Nephron (organoid): ENCODE data around the gene JMJD8.

Experiments used
- H3K27ac Mint-ChIP-seq, 3 experiments: 2 replicates each; pipeline ENCODE4 v1.8.0; 2020; ENCODE audit warnings: mixed read lengths in 3 of 3, mild to moderate bottlenecking in 2 of 3, moderate library complexity in 1 of 3
- H3K27me3 Mint-ChIP-seq: 2 replicates; pipeline ENCODE4 v1.8.0; 2021; ENCODE audit warnings: low read depth, mild to moderate bottlenecking, moderate library complexity, mixed read lengths
- H3K36me3 Mint-ChIP-seq: 2 replicates; pipeline ENCODE4 v1.8.0; 2020; ENCODE audit warnings: low read depth, mixed read lengths
- H3K4me1 Mint-ChIP-seq: 2 replicates; pipeline ENCODE4 v1.8.0; 2020; ENCODE audit warnings: mixed read lengths
- H3K4me3 Mint-ChIP-seq, 3 experiments: 2 replicates each; pipeline ENCODE4 v1.8.0; 2020; ENCODE audit warnings: mild to moderate bottlenecking in 3 of 3, mixed read lengths in 3 of 3, moderate library complexity in 2 of 3
- H3K9me3 Mint-ChIP-seq: 2 replicates; pipeline ENCODE4 v1.8.0; 2020; ENCODE audit warnings: mixed read lengths
- CTCF ChIP-seq, 3 experiments: fragments of 200-600 bp; sonication (generic); IDR thresholded peaks; one replicate each; pipeline ENCODE4 v1.5.0; 2021; ENCODE audit warnings: antibody characterized with exemption in 3 of 3; ENCODE audit not compliant: unreplicated experiment in 3 of 3

The JMJD8 gene

GRCh38 chr16:726438-727290, 42.5 kb upstream of the JMJD8 start, which contains the start of the genes CCDC78 and HAGHL:
CCDC78 (minus strand) TSS chr16:726443; CDS start chr16:726367, 76 bp downstream.
HAGHL (plus strand) TSS chr16:727106; CDS start chr16:727510, 404 bp downstream.
- H3K4me3 Mint-ChIP-seq, result peak within 1 kb of the TSS; percentile 22 to 75 (median 47)
- no peaks in the 10 kb centered on the region for H3K9me3 Mint-ChIP-seq
- H3K4me1 Mint-ChIP-seq, result no peaks in the 10 kb centered on the region
- H3K27ac Mint-ChIP-seq, result no peak within 1 kb of the TSS
- H3K36me3 Mint-ChIP-seq, result no peaks in the 10 kb centered on the region
- peaks cover 13% of the 10 kb centered on the region for H3K27me3 Mint-ChIP-seq
- no peak for TF ChIP-seq CTCF (IDR thresholded peaks at IDR 0.05; ENCODE audit: unreplicated experiment in 3 of 3)

GRCh38 chr16:726188-726437, 42.0 kb upstream of the JMJD8 start:
- Mint-ChIP-seq H3K27me3 (peaks cover 13% of the 10 kb centered on the region), H3K36me3 (no peaks in the 10 kb centered on the region), H3K27ac (no peak overlapping the region), H3K4me3 (peak overlapping the region in 1 of 3 experiments; percentile 47), H3K4me1 (no peaks in the 10 kb centered on the region), H3K9me3 (no peaks in the 10 kb centered on the region)
- no peak for TF ChIP-seq CTCF (IDR thresholded peaks at IDR 0.05; ENCODE audit: unreplicated experiment in 3 of 3)

- peak overlapping the region in 1 of 3 experiments; percentile 19 for H3K4me3 Mint-ChIP-seq
- no peak for TF ChIP-seq CTCF (IDR thresholded peaks at IDR 0.05; ENCODE audit: unreplicated experiment in 3 of 3)
- peaks cover 13% of the 10 kb centered on the region for H3K27me3 Mint-ChIP-seq
- no peaks in the 10 kb centered on the region for H3K4me1 Mint-ChIP-seq
- no peaks in the 10 kb centered on the region for H3K36me3 Mint-ChIP-seq
- H3K9me3 Mint-ChIP-seq, result no peaks in the 10 kb centered on the region
- H3K27ac Mint-ChIP-seq, result no peak overlapping the region
Measured at GRCh38 chr16:725463-726187, 41.5 kb upstream of the JMJD8 start.

- H3K36me3 Mint-ChIP-seq, result no peaks in the 10 kb centered on the region
- H3K4me1 Mint-ChIP-seq, result peaks cover 5% of the 10 kb centered on the region
- H3K27ac Mint-ChIP-seq, result no peak overlapping the region
- peak overlapping the region; percentile 37 to 71 (median 58) for H3K4me3 Mint-ChIP-seq
- TF ChIP-seq CTCF (IDR thresholded peaks at IDR 0.05; ENCODE audit: unreplicated experiment in 3 of 3), result no peak
- H3K27me3 Mint-ChIP-seq, result peaks cover 13% of the 10 kb centered on the region
- H3K9me3 Mint-ChIP-seq, result no peaks in the 10 kb centered on the region
Measured at GRCh38 chr16:725041-725376, 40.9 kb upstream of the JMJD8 start.

GRCh38 chr16:724188-725040, 40.3 kb upstream of the JMJD8 start:
- no peak for TF ChIP-seq CTCF (IDR thresholded peaks at IDR 0.05; ENCODE audit: unreplicated experiment in 3 of 3)
- Mint-ChIP-seq H3K4me3 (no peak overlapping the region), H3K9me3 (no peaks in the 10 kb centered on the region), H3K27me3 (peaks cover 13% of the 10 kb centered on the region), H3K27ac (no peak overlapping the region), H3K36me3 (no peaks in the 10 kb centered on the region), H3K4me1 (peaks cover 5% of the 10 kb centered on the region)
